ENCODE results near the gene MBD3L2B.

Gene MBD3L2B

DNA sequence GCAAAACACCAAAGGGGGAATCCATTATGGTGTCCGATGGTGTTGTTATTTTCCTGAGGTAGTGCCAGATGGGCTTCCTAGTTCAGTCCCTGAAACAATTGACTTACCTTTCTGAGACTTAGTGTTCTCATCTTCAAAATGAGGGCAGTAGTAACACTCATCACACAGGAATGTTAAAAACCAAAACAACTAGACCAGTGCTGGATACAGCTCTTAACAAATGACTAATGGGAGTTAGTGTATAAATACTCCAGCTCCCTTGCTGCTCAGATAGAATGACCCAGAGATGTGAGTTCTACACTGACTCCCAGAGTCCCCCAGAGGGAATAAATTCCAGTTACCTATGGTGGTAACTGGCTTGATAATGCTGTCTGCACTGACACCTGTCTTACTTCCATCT lies 49.9 kb downstream of the MBD3L2B start:
- Histone ChIP-seq H3K27ac (ENCODE audit: low read depth, low read length) (no peak overlapping the region), H3K4me3 (ENCODE audit: low read length) (no peak overlapping the region), H3K4me1 (ENCODE audit: control insufficient read depth, insufficient read depth, low read length) (no peaks in the 10 kb centered on the region), H3K36me3 (ENCODE audit: control insufficient read depth, insufficient read depth, low read length) (no peaks in the 10 kb centered on the region), H3K9ac (ENCODE audit: low read length) (no peak overlapping the region), H3K27me3 (ENCODE audit: control insufficient read depth, insufficient read depth, low read length) (no peaks in the 10 kb centered on the region)

DNA sequence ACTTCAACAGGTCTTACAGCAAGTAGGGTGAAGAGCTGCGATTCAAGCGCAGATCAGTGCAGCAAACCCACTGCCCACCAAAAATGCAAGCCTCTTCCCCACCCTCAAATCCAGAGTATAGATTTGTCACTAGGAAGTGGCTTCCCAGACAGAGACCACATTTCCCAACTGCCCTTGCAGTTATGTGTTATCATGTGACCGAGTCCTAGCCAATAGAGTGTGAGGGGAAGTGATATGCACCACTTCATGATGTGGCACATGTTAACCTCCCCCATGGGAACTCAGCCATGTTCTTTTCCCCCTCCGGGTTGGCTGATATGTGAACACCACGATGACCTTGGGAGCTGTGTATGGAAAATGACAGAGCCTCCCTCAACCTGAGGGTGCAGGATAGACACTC lies 50.8 kb downstream of the MBD3L2B start:
- H3K36me3 ChIP-seq (ENCODE audit: control insufficient read depth, insufficient read depth, low read length): no peaks in the 10 kb centered on the region
- no peak overlapping the region for H3K4me3 ChIP-seq (ENCODE audit: low read length)
- H3K4me1 ChIP-seq (ENCODE audit: control insufficient read depth, insufficient read depth, low read length): no peaks in the 10 kb centered on the region
- H3K27ac ChIP-seq (ENCODE audit: low read depth, low read length): no peak overlapping the region
- H3K27me3 ChIP-seq (ENCODE audit: control insufficient read depth, insufficient read depth, low read length): no peaks in the 10 kb centered on the region
- H3K9ac ChIP-seq (ENCODE audit: low read length): no peak overlapping the region

DNA sequence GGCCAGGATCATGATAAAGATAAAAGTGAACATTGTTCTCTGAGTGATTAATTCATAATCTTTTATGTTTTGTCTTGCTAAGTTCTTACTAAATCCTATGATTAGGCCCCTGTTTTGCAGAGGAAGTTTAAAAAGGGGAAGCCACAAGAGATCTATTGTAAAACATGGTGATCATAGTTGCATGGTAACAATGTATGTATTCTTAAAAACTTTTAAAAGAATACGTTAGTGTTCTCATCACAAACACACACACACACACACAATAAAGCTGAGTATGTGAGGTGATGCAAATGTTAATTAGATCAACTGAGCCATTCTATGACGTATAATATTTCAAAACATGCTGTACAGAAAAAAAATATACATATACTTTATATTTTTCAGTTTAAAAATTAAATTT lies 51.2 kb downstream of the MBD3L2B start:
- Histone ChIP-seq H3K27ac (ENCODE audit: low read depth, low read length) (no peak overlapping the region), H3K9ac (ENCODE audit: low read length) (no peak overlapping the region), H3K4me1 (ENCODE audit: control insufficient read depth, insufficient read depth, low read length) (no peaks in the 10 kb centered on the region), H3K27me3 (ENCODE audit: control insufficient read depth, insufficient read depth, low read length) (no peaks in the 10 kb centered on the region), H3K36me3 (ENCODE audit: control insufficient read depth, insufficient read depth, low read length) (no peaks in the 10 kb centered on the region), H3K4me3 (ENCODE audit: low read length) (no peak overlapping the region)

DNA sequence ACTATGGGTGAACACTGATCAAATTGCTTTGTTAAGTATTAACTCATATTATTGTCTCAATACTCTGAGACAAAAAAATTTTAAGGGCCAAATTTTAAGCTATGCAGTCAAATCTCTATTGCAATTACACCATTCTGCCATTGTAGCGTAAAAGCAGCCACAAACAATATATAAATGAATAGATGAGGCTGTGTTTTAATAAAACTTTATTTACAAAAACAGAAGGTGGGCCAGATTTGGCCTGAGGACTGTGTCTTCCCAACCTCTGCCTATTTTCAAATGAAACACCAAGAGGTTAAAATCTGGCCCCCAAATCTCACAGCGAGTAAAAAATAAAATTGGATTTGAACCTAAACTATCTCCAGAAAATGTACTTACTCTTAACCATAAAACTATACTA lies 51.7 kb downstream of the MBD3L2B start:
- no peaks in the 10 kb centered on the region for H3K4me1 ChIP-seq (ENCODE audit: control insufficient read depth, insufficient read depth, low read length)
- no peaks in the 10 kb centered on the region for H3K27me3 ChIP-seq (ENCODE audit: control insufficient read depth, insufficient read depth, low read length)
- H3K9ac ChIP-seq (ENCODE audit: low read length): no peak overlapping the region
- no peak overlapping the region for H3K4me3 ChIP-seq (ENCODE audit: low read length)
- H3K27ac ChIP-seq (ENCODE audit: low read depth, low read length): no peak overlapping the region
- H3K36me3 ChIP-seq (ENCODE audit: control insufficient read depth, insufficient read depth, low read length): no peaks in the 10 kb centered on the region

All from rectal smooth muscle tissue (tissue), 1 donor.